Mesenchymal stem cell (in vitro differentiated cells and primary cell): ENCODE results near the gene EMX2. TPM values are rescaled to one million over a fixed set of nuclear protein-coding genes. Genes with fewer than 3 reads are reported as not detected.

ENCODE experiments used
- DNase-seq: peaks from one replicate; pipeline ENCODE4 v3.0.0-alpha.2; 2013
- H2AFZ ChIP-seq: one replicate; pipeline ENCODE4 v1.6.1; 2013; ENCODE audit warnings: low read depth, mild to moderate bottlenecking, control low read depth, inconsistent platforms, low read length, moderate library complexity
- H2AK5ac ChIP-seq: 2 replicates; pipeline ENCODE4 v1.6.1; 2013; ENCODE audit warnings: low read length, moderate library complexity, mild to moderate bottlenecking, inconsistent platforms; ENCODE audit not compliant: severe bottlenecking
- H2BK120ac ChIP-seq: one replicate; pipeline ENCODE4 v1.6.1; 2013; ENCODE audit warnings: low read depth, mild to moderate bottlenecking, inconsistent platforms, low read length, moderate library complexity
- H2BK12ac ChIP-seq, 2 experiments: one replicate each; pipeline ENCODE4 v1.6.1; 2013; ENCODE audit warnings: inconsistent platforms in 2 of 2, low read length in 2 of 2, mild to moderate bottlenecking in 2 of 2, moderate library complexity in 2 of 2, control low read depth in 1 of 2
- H2BK15ac ChIP-seq: one replicate; pipeline ENCODE4 v1.6.1; 2013; ENCODE audit warnings: mild to moderate bottlenecking, low read depth, inconsistent platforms; ENCODE audit not compliant: poor library complexity, severe bottlenecking
- H2BK5ac ChIP-seq: 2 replicates; pipeline ENCODE4 v1.6.1; 2013; ENCODE audit warnings: low read depth, mild to moderate bottlenecking, low read length, control low read depth, inconsistent platforms; ENCODE audit not compliant: poor library complexity, severe bottlenecking
- H3K14ac ChIP-seq, 2 experiments: one replicate each; pipeline ENCODE4 v1.6.1; 2013; ENCODE audit warnings: inconsistent platforms in 2 of 2, low read length in 2 of 2, control low read depth in 1 of 2, mild to moderate bottlenecking in 1 of 2, moderate library complexity in 1 of 2
- H3K18ac ChIP-seq, 2 experiments: one replicate each; pipeline ENCODE4 v1.6.1; 2013; ENCODE audit warnings: inconsistent platforms in 2 of 2, low read length in 2 of 2, control low read depth in 1 of 2, low read depth in 1 of 2, mild to moderate bottlenecking in 1 of 2
- H3K23ac ChIP-seq, 2 experiments: one replicate each; pipeline ENCODE4 v1.6.1; 2013; ENCODE audit warnings: inconsistent platforms in 2 of 2, low read length in 2 of 2, mild to moderate bottlenecking in 2 of 2, moderate library complexity in 2 of 2, control low read depth in 1 of 2
- H3K27ac ChIP-seq: 2 replicates; pipeline ENCODE4 v1.5.1; 2013; ENCODE audit warnings: mild to moderate bottlenecking, moderate library complexity, low read length, control low read depth, inconsistent platforms; ENCODE audit not compliant: poor library complexity, severe bottlenecking
- H3K27me3 ChIP-seq, 2 experiments: 2 replicates each; pipeline versions ENCODE4 v1.6.1 to v1.7.0; 2013; ENCODE audit warnings: low read length in 2 of 2, mild to moderate bottlenecking in 2 of 2, moderate library complexity in 2 of 2, control low read depth in 1 of 2, inconsistent platforms in 1 of 2; ENCODE audit not compliant: control insufficient read depth in 1 of 2, insufficient read depth in 1 of 2
- H3K36me3 ChIP-seq, 2 experiments: 2 replicates each; pipeline versions ENCODE4 v1.6.1 to v1.7.0; 2013; ENCODE audit warnings: low read length in 2 of 2, control low read depth in 1 of 2, inconsistent platforms in 1 of 2, low read depth in 1 of 2, mild to moderate bottlenecking in 1 of 2; ENCODE audit not compliant: insufficient read depth in 2 of 2, control insufficient read depth in 1 of 2
- H3K4ac ChIP-seq, 2 experiments: one replicate each; pipeline ENCODE4 v1.6.1; 2013; ENCODE audit warnings: inconsistent platforms in 2 of 2, low read length in 2 of 2, mild to moderate bottlenecking in 2 of 2, moderate library complexity in 2 of 2, control low read depth in 1 of 2, low read depth in 1 of 2
- H3K4me1 ChIP-seq: 2 replicates; pipeline ENCODE4 v1.6.1; 2013; ENCODE audit warnings: low read depth, low read length, control low read depth; ENCODE audit not compliant: control insufficient read depth, insufficient read depth
- H3K4me2 ChIP-seq: 2 replicates; pipeline ENCODE4 v1.6.1; 2013; ENCODE audit warnings: low read length, mild to moderate bottlenecking, inconsistent platforms; ENCODE audit not compliant: poor library complexity, severe bottlenecking
- H3K4me3 ChIP-seq, 2 experiments: 2 replicates each; pipeline versions ENCODE4 v1.5.1 to v1.7.0; 2013; ENCODE audit warnings: low read length in 2 of 2, mild to moderate bottlenecking in 2 of 2, control low read depth in 1 of 2, low read depth in 1 of 2; ENCODE audit not compliant: insufficient read depth in 1 of 2
- H3K79me1 ChIP-seq: replicated peaks from 2 replicates; pipeline ENCODE4 v1.6.1; 2013; ENCODE audit warnings: mild to moderate bottlenecking, control low read depth, low read length, inconsistent platforms; ENCODE audit not compliant: poor library complexity, severe bottlenecking
- H3K9ac ChIP-seq: 2 replicates; pipeline ENCODE4 v1.7.0; 2013; ENCODE audit warnings: mild to moderate bottlenecking, low read length, moderate library complexity
- H3K9me3 ChIP-seq: 2 replicates; pipeline ENCODE4 v1.7.0; 2013; ENCODE audit warnings: mild to moderate bottlenecking, low read length; ENCODE audit not compliant: control insufficient read depth
- H4K8ac ChIP-seq: one replicate; pipeline ENCODE4 v1.6.1; 2013; ENCODE audit warnings: inconsistent platforms, mild to moderate bottlenecking, low read length, moderate library complexity
- H4K91ac ChIP-seq: one replicate; pipeline ENCODE4 v1.6.1; 2013; ENCODE audit warnings: mild to moderate bottlenecking, low read length, inconsistent platforms
- WGBS: methylation state at CpG from one replicate; pipeline ENCODE4 v1.1.7; 2013; ENCODE audit warnings: mixed read lengths; 5-methylcytosine and 5-hydroxymethylcytosine counted together
- polyA plus RNA-seq, 2 experiments: library from polyadenylated mRNA; stranded (reverse); fragments of 200-250 nt; gene quantifications; one replicate each; pipeline ENCODE4 v1.2.3, GENCODE V29; 2013

The EMX2 gene
- not detected for polyA plus RNA-seq (2013, experiment 1 of 2)
- polyA plus RNA-seq (2013, experiment 2 of 2): not detected

DNA sequence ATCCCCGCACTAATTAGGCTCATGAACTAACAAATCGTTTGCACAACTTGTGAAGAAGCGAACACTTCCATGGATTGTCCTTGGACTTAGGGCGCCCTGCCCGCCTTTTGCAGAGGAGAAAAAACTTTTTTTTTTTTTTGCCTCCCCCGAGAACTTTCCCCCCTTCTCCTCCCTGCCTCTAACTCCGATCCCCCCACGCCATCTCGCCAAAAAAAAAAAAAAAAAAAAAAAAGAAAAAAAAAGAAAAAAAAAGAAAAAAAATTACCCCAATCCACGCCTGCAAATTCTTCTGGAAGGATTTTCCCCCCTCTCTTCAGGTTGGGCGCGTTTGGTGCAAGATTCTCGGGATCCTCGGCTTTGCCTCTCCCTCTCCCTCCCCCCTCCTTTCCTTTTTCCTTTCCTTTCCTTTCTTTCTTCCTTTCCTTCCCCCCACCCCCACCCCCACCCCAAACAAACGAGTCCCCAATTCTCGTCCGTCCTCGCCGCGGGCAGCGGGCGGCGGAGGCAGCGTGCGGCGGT is at the start of gene EMX2:
TSS of gene EMX2 (plus strand) at position 41 of the 519 bp plus-strand sequence. CDS start 522 bp downstream, outside the sequence.
- Histone ChIP-seq H3K27me3 (peaks cover 0 to 99% of the 10 kb centered on the region in 2 experiments), H3K9me3 (no peaks in the 10 kb centered on the region), H3K4ac (no peak within 1 kb of the TSS), H3K23ac (peak within 1 kb of the TSS in 1 of 2 experiments; percentile 85), H4K8ac (no peak within 1 kb of the TSS), H2BK5ac (no peak within 1 kb of the TSS), H3K4me2 (peak within 1 kb of the TSS; percentile 59), H2AK5ac (no peak within 1 kb of the TSS), H3K9ac (peak within 1 kb of the TSS; percentile 100), H2BK120ac (no peak within 1 kb of the TSS), H3K36me3 (peaks cover 0 to 5% of the 10 kb centered on the region in 2 experiments), H3K14ac (no peak within 1 kb of the TSS), H3K4me1 (peaks cover 39% of the 10 kb centered on the region), H2AFZ (peak within 1 kb of the TSS; percentile 18), H2BK12ac (no peak within 1 kb of the TSS), H2BK15ac (no peak within 1 kb of the TSS), H3K79me1 (no peaks in the 10 kb centered on the region), H3K27ac (no peak within 1 kb of the TSS), H3K18ac (no peak within 1 kb of the TSS), H4K91ac (no peak within 1 kb of the TSS), H3K4me3 (peak within 1 kb of the TSS in 1 of 2 experiments; percentile 95)
- 1% methylated on average over 21 of the region's 26 CpGs for WGBS
- DNase-seq: no peak

DNA sequence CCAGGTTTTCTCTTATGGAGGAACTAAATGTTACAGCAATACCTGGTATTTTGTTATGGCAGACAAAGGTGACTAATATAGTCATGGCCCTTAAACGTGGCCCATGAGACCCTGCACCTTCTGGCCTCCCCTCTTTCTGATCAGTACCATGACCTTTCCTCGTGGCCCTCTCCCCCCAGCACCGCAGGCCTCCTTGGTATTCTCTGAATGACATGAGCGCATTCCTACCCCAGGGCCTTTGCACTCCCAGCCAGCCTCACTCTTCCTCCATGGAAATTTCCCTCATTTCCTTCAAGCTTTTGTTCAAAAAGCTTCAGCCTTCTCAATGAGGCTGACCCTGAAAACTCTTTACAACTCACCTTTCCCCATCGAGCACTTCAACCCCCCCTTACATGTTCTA is 46.5 kb upstream of the EMX2 start:
- H4K8ac ChIP-seq: no peak overlapping the region
- peak overlapping the region; percentile 3 for H3K9ac ChIP-seq
- peaks cover 0 to 32% of the 10 kb centered on the region in 2 experiments for H3K27me3 ChIP-seq
- no peak overlapping the region for H3K4me2 ChIP-seq
- no peak overlapping the region for H3K27ac ChIP-seq
- H3K36me3 ChIP-seq: peaks cover 0 to 12% of the 10 kb centered on the region in 2 experiments
- H2BK15ac ChIP-seq: no peak overlapping the region
- no peak overlapping the region for H3K23ac ChIP-seq
- H3K4me1 ChIP-seq: no peaks in the 10 kb centered on the region
- H3K4ac ChIP-seq: no peak overlapping the region
- H2AFZ ChIP-seq: no peak overlapping the region
- no peak overlapping the region for H3K14ac ChIP-seq
- no peak overlapping the region for H3K18ac ChIP-seq
- H2BK12ac ChIP-seq: no peak overlapping the region
- DNase-seq: no peak
- peaks cover 13% of the 10 kb centered on the region for H3K9me3 ChIP-seq
- H2AK5ac ChIP-seq: no peak overlapping the region
- no peak overlapping the region for H3K4me3 ChIP-seq
- H2BK5ac ChIP-seq: no peak overlapping the region
- 45% methylated on average over 4 of the region's 5 CpGs for WGBS
- no peaks in the 10 kb centered on the region for H3K79me1 ChIP-seq
- H2BK120ac ChIP-seq: no peak overlapping the region
- no peak overlapping the region for H4K91ac ChIP-seq

DNA sequence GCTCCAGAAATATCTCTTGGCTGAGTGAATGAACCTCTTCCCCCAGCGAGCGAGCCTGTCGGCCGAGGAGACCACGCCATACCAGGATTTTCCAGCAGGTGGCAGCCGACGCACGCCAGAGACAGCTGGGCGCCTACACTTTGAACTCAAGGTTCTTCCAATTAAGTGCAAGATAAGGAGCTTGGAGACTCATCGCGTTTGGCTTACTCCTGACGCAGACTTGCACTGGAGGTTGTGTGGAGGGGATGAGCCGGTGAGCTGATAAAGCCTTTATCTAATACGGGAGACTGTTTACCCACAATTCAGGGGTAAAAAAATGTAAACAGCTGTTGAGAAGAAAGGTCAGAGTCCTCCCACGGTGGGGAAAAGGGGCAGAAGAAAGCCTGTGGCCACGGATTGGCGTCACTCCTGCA is 45.9 kb upstream of the EMX2 start:
- Histone ChIP-seq H2BK12ac (no peak overlapping the region), H3K27me3 (peaks cover 0 to 31% of the 10 kb centered on the region in 2 experiments), H3K36me3 (peaks cover 0 to 6% of the 10 kb centered on the region in 2 experiments), H4K91ac (no peak overlapping the region), H3K27ac (no peak overlapping the region), H3K4me3 (no peak overlapping the region), H3K79me1 (no peaks in the 10 kb centered on the region), H4K8ac (no peak overlapping the region), H2AK5ac (no peak overlapping the region), H2BK15ac (no peak overlapping the region), H3K4me1 (no peaks in the 10 kb centered on the region), H2BK120ac (no peak overlapping the region), H3K4me2 (no peak overlapping the region), H3K23ac (no peak overlapping the region), H3K9me3 (peaks cover 13% of the 10 kb centered on the region), H3K18ac (no peak overlapping the region), H2AFZ (no peak overlapping the region), H3K9ac (peak overlapping the region; percentile 52), H3K4ac (no peak overlapping the region), H3K14ac (no peak overlapping the region), H2BK5ac (no peak overlapping the region)
- 11% methylated on average over 17 of the region's 17 CpGs for WGBS
- peak; percentile 71 for DNase-seq

DNA sequence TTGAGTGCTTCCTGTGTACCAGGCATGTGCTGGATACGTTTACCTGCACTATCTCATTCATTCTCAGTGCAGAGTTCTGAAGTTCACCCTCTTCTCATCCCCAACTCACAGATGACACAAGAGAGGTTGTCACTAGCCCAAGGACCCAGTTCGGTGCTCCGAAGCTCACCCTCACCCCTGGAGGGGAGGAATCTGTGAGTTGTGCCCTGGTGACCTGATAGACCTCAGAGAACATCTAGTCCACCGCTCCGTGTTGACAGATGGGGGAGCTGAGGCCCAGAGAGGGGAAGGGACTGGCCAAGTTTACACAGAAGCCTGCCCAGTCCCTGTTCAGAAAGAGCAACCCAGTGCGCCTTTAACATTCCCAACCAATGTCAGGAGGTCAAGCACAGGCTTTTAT is 44.8 kb upstream of the EMX2 start:
- Histone ChIP-seq H3K27ac (no peak overlapping the region), H3K36me3 (peaks cover 0 to 6% of the 10 kb centered on the region in 2 experiments), H4K8ac (no peak overlapping the region), H2BK15ac (no peak overlapping the region), H3K4me1 (no peaks in the 10 kb centered on the region), H3K23ac (no peak overlapping the region), H3K79me1 (no peaks in the 10 kb centered on the region), H4K91ac (no peak overlapping the region), H2BK12ac (no peak overlapping the region), H3K4me2 (no peak overlapping the region), H2BK5ac (no peak overlapping the region), H3K9ac (no peak overlapping the region), H3K4ac (no peak overlapping the region), H2AK5ac (no peak overlapping the region), H3K9me3 (peaks cover 13% of the 10 kb centered on the region), H3K18ac (no peak overlapping the region), H2BK120ac (no peak overlapping the region), H2AFZ (no peak overlapping the region), H3K27me3 (peaks cover 0 to 31% of the 10 kb centered on the region in 2 experiments), H3K4me3 (no peak overlapping the region), H3K14ac (no peak overlapping the region)
- DNase-seq: no peak
- WGBS: 77% methylated on average over 5 of the region's 6 CpGs
